Measurements from ENCODE around the gene MCCC2. TPM values are rescaled to one million over a fixed set of nuclear protein-coding genes. Genes with fewer than 3 reads are reported as not detected.

MCCC2 gene
- total and polyA plus RNA-seq, 4 donors: 28.0 to 82.4 (median 61.8) TPM

- TF ChIP-seq EGR1 (IDR thresholded peaks at IDR 0.05; ENCODE audit: low read depth in 2 of 2) (no peak), FOXA1 (IDR thresholded peaks at IDR 0.05) (no peak), HNF4A (conservative IDR thresholded peaks at IDR 0.05) (no peak)
- TF ChIP-seq, protein P1, sequence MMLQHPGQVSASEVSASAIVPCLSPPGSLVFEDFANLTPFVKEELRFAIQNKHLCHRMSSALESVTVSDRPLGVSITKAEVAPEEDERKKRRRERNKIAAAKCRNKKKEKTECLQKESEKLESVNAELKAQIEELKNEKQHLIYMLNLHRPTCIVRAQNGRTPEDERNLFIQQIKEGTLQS (IDR thresholded peaks at IDR 0.05): no peak
Measured at GRCh38 chr5:71623221-71623794, 36.2 kb downstream of the MCCC2 start (continued).

GRCh38 chr5:71629950-71630349, 42.8 kb downstream of the MCCC2 start:
- H3K36me3 ChIP-seq (ENCODE audit: control insufficient read depth in 4 of 4, insufficient read depth in 3 of 4, low read depth in 1 of 4, low read length in 3 of 4): peaks cover 3 to 30% (median 23%) of the 10 kb centered on the region in 4 donors
- 97% methylated on average over 6 of the region's 6 CpGs for WGBS
- H3K27me3 ChIP-seq (ENCODE audit: control insufficient read depth in 4 of 4, insufficient read depth in 4 of 4, low read length in 3 of 4): no peaks in the 10 kb centered on the region
- no peak for DNase-seq (ENCODE audit: low spot score)
- no peak overlapping the region for H3K9ac ChIP-seq (ENCODE audit: low read depth in 1 of 2, low read length in 2 of 2)
- no peak overlapping the region for H3K27ac ChIP-seq (ENCODE audit: low read depth in 1 of 2, low read length in 2 of 2)
- TF ChIP-seq HNF4G (IDR thresholded peaks at IDR 0.05) (no peak), FOXA2 (IDR thresholded peaks at IDR 0.05) (no peak), EGR1 (IDR thresholded peaks at IDR 0.05; ENCODE audit: low read depth in 2 of 2) (no peak), FOXA1 (IDR thresholded peaks at IDR 0.05) (no peak), RAD21 (IDR thresholded peaks at IDR 0.05) (no peak), ZBTB33 (IDR thresholded peaks at IDR 0.05) (no peak)
- TF ChIP-seq, protein P2, sequence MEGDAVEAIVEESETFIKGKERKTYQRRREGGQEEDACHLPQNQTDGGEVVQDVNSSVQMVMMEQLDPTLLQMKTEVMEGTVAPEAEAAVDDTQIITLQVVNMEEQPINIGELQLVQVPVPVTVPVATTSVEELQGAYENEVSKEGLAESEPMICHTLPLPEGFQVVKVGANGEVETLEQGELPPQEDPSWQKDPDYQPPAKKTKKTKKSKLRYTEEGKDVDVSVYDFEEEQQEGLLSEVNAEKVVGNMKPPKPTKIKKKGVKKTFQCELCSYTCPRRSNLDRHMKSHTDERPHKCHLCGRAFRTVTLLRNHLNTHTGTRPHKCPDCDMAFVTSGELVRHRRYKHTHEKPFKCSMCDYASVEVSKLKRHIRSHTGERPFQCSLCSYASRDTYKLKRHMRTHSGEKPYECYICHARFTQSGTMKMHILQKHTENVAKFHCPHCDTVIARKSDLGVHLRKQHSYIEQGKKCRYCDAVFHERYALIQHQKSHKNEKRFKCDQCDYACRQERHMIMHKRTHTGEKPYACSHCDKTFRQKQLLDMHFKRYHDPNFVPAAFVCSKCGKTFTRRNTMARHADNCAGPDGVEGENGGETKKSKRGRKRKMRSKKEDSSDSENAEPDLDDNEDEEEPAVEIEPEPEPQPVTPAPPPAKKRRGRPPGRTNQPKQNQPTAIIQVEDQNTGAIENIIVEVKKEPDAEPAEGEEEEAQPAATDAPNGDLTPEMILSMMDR (IDR thresholded peaks at IDR 0.05; ENCODE audit: low read depth, low read length, missing input control): no peak
- H3K4me3 ChIP-seq (ENCODE audit: low read depth in 1 of 3, low read length in 3 of 3): no peak overlapping the region
- no peaks in the 10 kb centered on the region for H3K9me3 ChIP-seq (ENCODE audit: control insufficient read depth in 4 of 4, low read length in 3 of 4)
- no peaks in the 10 kb centered on the region for H3K4me1 ChIP-seq (ENCODE audit: control insufficient read depth in 4 of 4, insufficient read depth in 4 of 4, low read length in 3 of 4)

- Histone ChIP-seq H3K27ac (ENCODE audit: low read depth in 1 of 2, low read length in 2 of 2) (no peak overlapping the region), H3K4me3 (ENCODE audit: low read depth in 1 of 3, low read length in 3 of 3) (no peak overlapping the region), H3K36me3 (ENCODE audit: control insufficient read depth in 4 of 4, insufficient read depth in 3 of 4, low read depth in 1 of 4, low read length in 3 of 4) (peaks cover 5 to 35% (median 28%) of the 10 kb centered on the region in 4 donors), H3K4me1 (ENCODE audit: control insufficient read depth in 4 of 4, insufficient read depth in 4 of 4, low read length in 3 of 4) (no peaks in the 10 kb centered on the region), H3K9me3 (ENCODE audit: control insufficient read depth in 4 of 4, low read length in 3 of 4) (no peaks in the 10 kb centered on the region), H3K9ac (ENCODE audit: low read depth in 1 of 2, low read length in 2 of 2) (no peak overlapping the region), H3K27me3 (ENCODE audit: control insufficient read depth in 4 of 4, insufficient read depth in 4 of 4, low read length in 3 of 4) (no peaks in the 10 kb centered on the region)
- 95% methylated on average over 4 of the region's 4 CpGs for WGBS
- TF ChIP-seq HNF4A (conservative IDR thresholded peaks at IDR 0.05): no peak
- TF ChIP-seq, protein P3, sequence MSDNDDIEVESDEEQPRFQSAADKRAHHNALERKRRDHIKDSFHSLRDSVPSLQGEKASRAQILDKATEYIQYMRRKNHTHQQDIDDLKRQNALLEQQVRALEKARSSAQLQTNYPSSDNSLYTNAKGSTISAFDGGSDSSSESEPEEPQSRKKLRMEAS (IDR thresholded peaks at IDR 0.05): no peak
- no peak for TF ChIP-seq SP1 (IDR thresholded peaks at IDR 0.05)
- no peak for DNase-seq (ENCODE audit: low spot score)
Measured at GRCh38 chr5:71631070-71631469, 43.9 kb downstream of the MCCC2 start.

- WGBS: 44% methylated on average over 3 of the region's 3 CpGs
- Histone ChIP-seq H3K36me3 (ENCODE audit: control insufficient read depth in 4 of 4, insufficient read depth in 3 of 4, low read depth in 1 of 4, low read length in 3 of 4) (peaks cover 9 to 34% (median 25%) of the 10 kb centered on the region in 4 donors), H3K4me1 (ENCODE audit: control insufficient read depth in 4 of 4, insufficient read depth in 4 of 4, low read length in 3 of 4) (no peaks in the 10 kb centered on the region), H3K9me3 (ENCODE audit: control insufficient read depth in 4 of 4, low read length in 3 of 4) (no peaks in the 10 kb centered on the region), H3K27me3 (ENCODE audit: control insufficient read depth in 4 of 4, insufficient read depth in 4 of 4, low read length in 3 of 4) (no peaks in the 10 kb centered on the region), H3K9ac (ENCODE audit: low read depth in 1 of 2, low read length in 2 of 2) (no peak overlapping the region), H3K27ac (ENCODE audit: low read depth in 1 of 2, low read length in 2 of 2) (no peak overlapping the region), H3K4me3 (ENCODE audit: low read depth in 1 of 3, low read length in 3 of 3) (no peak overlapping the region)
- no peak for DNase-seq (ENCODE audit: low spot score)
- TF ChIP-seq FOXA2 (IDR thresholded peaks at IDR 0.05) (no peak), EGR1 (IDR thresholded peaks at IDR 0.05; ENCODE audit: low read depth in 2 of 2) (no peak), REST (IDR thresholded peaks at IDR 0.05) (no peak), SP1 (IDR thresholded peaks at IDR 0.05) (no peak), YY1 (IDR thresholded peaks at IDR 0.05) (no peak), GABPA (IDR thresholded peaks at IDR 0.05 in 1 of 2, conservative IDR thresholded peaks at IDR 0.05 in 1 of 2) (no peak), JUND (IDR thresholded peaks at IDR 0.05) (no peak), RAD21 (IDR thresholded peaks at IDR 0.05) (no peak), HNF4G (IDR thresholded peaks at IDR 0.05) (no peak), TAF1 (conservative IDR thresholded peaks at IDR 0.05) (no peak)
Measured at GRCh38 chr5:71632168-71632567, 45.0 kb downstream of the MCCC2 start.
